ENCODE data around the gene RPS6KA4. TPM values are rescaled to one million over a fixed set of nuclear protein-coding genes. Genes with fewer than 3 reads are reported as not detected.

The RPS6KA4 gene
- total RNA-seq, 2 experiments from 2014 or later: 13.4 to 16.7 TPM

GRCh38 chr11:64355078-64355940, 3.7 kb upstream of the RPS6KA4 start:
- POLR2A ChIA-PET: interaction anchor here (0.6 to 3.2 kb wide), 5 partner anchors 15 to 148 kb away, joined by 3 to 17 read pairs (median 3); partner anchors contain the start of genes CCDC88B, PRDX5 and TRMT112
- intact Hi-C loops (cut with micrococcal nuclease; ENCODE audit: unreplicated experiment): loop anchor here (1.0 kb wide), 2 partner anchors 13 to 38 kb away; partner anchors contain the start of gene TRMT112

GRCh38 chr11:64356498-64357411, 2.2 kb upstream of the RPS6KA4 start:
- no peak overlapping the region for H3K4me2 ChIP-seq (ENCODE audit: low read length)
- CTCF ChIA-PET (ENCODE audit: unreplicated experiment): interaction anchor here (0.6 to 3.1 kb wide), 3 partner anchors 25 to 39 kb away, joined by 3 to 33 read pairs (median 3); partner anchors contain the start of genes PRDX5 and TRMT112
- no peaks in the 10 kb centered on the region for H3K9me3 ChIP-seq (ENCODE audit: low read length)
- H3K9me2 ChIP-seq (ENCODE audit: insufficient read depth, low read length): no peaks in the 10 kb centered on the region
- no peaks in the 10 kb centered on the region for H4K20me1 ChIP-seq (ENCODE audit: insufficient read depth, low read length)
- H2AFZ ChIP-seq (ENCODE audit: low read length): no peak overlapping the region
- intact Hi-C loops (cut with micrococcal nuclease; ENCODE audit: unreplicated experiment): no loop called here
- no peak overlapping the region for H3K27ac ChIP-seq (ENCODE audit: low read depth, low read length, poor library complexity, severe bottlenecking)
- peak; percentile 77 for TF ChIP-seq CTCF (conservative IDR thresholded peaks at IDR 0.05; ENCODE audit: low read length)
- no peak for TF ChIP-seq EZH2phosphoT487 (IDR thresholded peaks at IDR 0.05; ENCODE audit: borderline replicate concordance, low read depth, low read length)
- H3K36me3 ChIP-seq (ENCODE audit: insufficient read depth, low read length): peaks cover 17% of the 10 kb centered on the region; the same call in 1 of the 2 replicates
- POLR2A ChIA-PET: interaction anchor here (3.2 kb wide), 1 partner anchor 39 kb away, joined by 17 read pairs; the partner anchor contains the start of genes PRDX5 and TRMT112
- BruUV-seq (replicated peaks): TSS peak; percentile 94
- DNase-seq (ENCODE audit: low spot score): peak; percentile 64
- peaks cover 46% of the 10 kb centered on the region for H3K4me1 ChIP-seq (ENCODE audit: insufficient read depth, low read length, poor library complexity, severe bottlenecking)
- no peak overlapping the region for H3K4me3 ChIP-seq (ENCODE audit: low read depth, low read length, poor library complexity, severe bottlenecking)
- no peaks in the 10 kb centered on the region for H3K79me2 ChIP-seq (ENCODE audit: insufficient read depth, low read depth, low read length)

More at GRCh38 chr11:64355078-64355940, 3.7 kb upstream of the RPS6KA4 start:
- no TSS peak for BruUV-seq (replicated peaks)
- peaks cover 44% of the 10 kb centered on the region for H3K4me1 ChIP-seq (ENCODE audit: insufficient read depth, low read length, poor library complexity, severe bottlenecking)
- no peaks in the 10 kb centered on the region for H3K9me2 ChIP-seq (ENCODE audit: insufficient read depth, low read length)
- peaks cover 12% of the 10 kb centered on the region; the same call in 1 of the 2 replicates for H3K36me3 ChIP-seq (ENCODE audit: insufficient read depth, low read length)
- peak; percentile 86 for DNase-seq (ENCODE audit: low spot score)
- no peak overlapping the region for H3K4me3 ChIP-seq (ENCODE audit: low read depth, low read length, poor library complexity, severe bottlenecking)
- peak overlapping the region; percentile 38 for H3K4me2 ChIP-seq (ENCODE audit: low read length)
- H2AFZ ChIP-seq (ENCODE audit: low read length): no peak overlapping the region; the same call in 1 of the 2 replicates
- no peaks in the 10 kb centered on the region for H4K20me1 ChIP-seq (ENCODE audit: insufficient read depth, low read length)
- CTCF ChIA-PET (ENCODE audit: unreplicated experiment): interaction anchor here (0.6 to 3.1 kb wide), 8 partner anchors 9 to 295 kb away, joined by 3 to 33 read pairs (median 4); partner anchors contain the start of genes PRDX5 and TRMT112
- H3K9me3 ChIP-seq (ENCODE audit: low read length): no peaks in the 10 kb centered on the region
- TF ChIP-seq CTCF (conservative IDR thresholded peaks at IDR 0.05; ENCODE audit: low read length): peak; percentile 93
- no peak for TF ChIP-seq EZH2phosphoT487 (IDR thresholded peaks at IDR 0.05; ENCODE audit: borderline replicate concordance, low read depth, low read length)
- peak overlapping the region; percentile 29 for H3K27ac ChIP-seq (ENCODE audit: low read depth, low read length, poor library complexity, severe bottlenecking)
- H3K79me2 ChIP-seq (ENCODE audit: insufficient read depth, low read depth, low read length): no peaks in the 10 kb centered on the region

Measured in OCI-LY7 (cell line).